PC-3 (cell line): ENCODE data around the gene DLL4. TPM values are rescaled to one million over a fixed set of nuclear protein-coding genes. Genes with fewer than 3 reads are reported as not detected.

Source experiments
- ATAC-seq: fragments of 200-7000 bp; cut with Tn5 transposase; 2 replicates; pipeline ENCODE4 v1.9.1; 2020; ENCODE audit warnings: mild to moderate bottlenecking, moderate library complexity
- BruUV-seq: library from RNA; stranded (reverse); fragments of 400-500 nt; replicated peaks from 2 replicates; lab custom pipeline; 2021; lab: Mats Ljungman, UMichigan
- CTCF ChIA-PET: fragments of 300-600 bp; sonication (Branson Sonifier 250); formaldehyde crosslinking; loops from one replicate; lab custom pipeline; 2022; ENCODE audit warnings: antibody characterized with exemption; lab: Charles Lee
- POLR2A ChIA-PET: fragments of 300-600 bp; sonication (Branson Sonifier 250); formaldehyde crosslinking; loops from one replicate; lab custom pipeline; 2022; ENCODE audit warnings: antibody characterized with exemption; ENCODE audit not compliant: unreplicated experiment; lab: Charles Lee
- DNase-seq: peaks from one replicate; pipeline ENCODE4 v3.0.0-alpha.2; 2015
- H2AFZ ChIP-seq: fragments of 300-600 bp; sonication (generic); 2 replicates; pipeline ENCODE4 v1.6.0; 2016; ENCODE audit warnings: antibody characterized with exemption, low read length
- H3F3A ChIP-seq: fragments of 300-600 bp; sonication (generic); one replicate; pipeline ENCODE4 v1.6.0; 2017; ENCODE audit warnings: antibody characterized with exemption, low read length, control low read depth, mild to moderate bottlenecking; ENCODE audit not compliant: unreplicated experiment
- H3K27ac ChIP-seq: fragments of 300-600 bp; sonication (generic); 2 replicates; pipeline ENCODE4 v1.5.1; 2016; ENCODE audit warnings: mild to moderate bottlenecking, low read length
- H3K27me3 ChIP-seq: fragments of 300-600 bp; sonication (generic); 2 replicates; pipeline ENCODE4 v1.6.1; 2016; ENCODE audit warnings: low read length, mixed read lengths
- H3K36me3 ChIP-seq: fragments of 300-600 bp; sonication (generic); 2 replicates; pipeline ENCODE4 v1.6.1; 2016; ENCODE audit warnings: low read depth, mixed run types, low read length, mixed read lengths
- H3K4me1 ChIP-seq: fragments of 300-600 bp; sonication (generic); 2 replicates; pipeline ENCODE4 v1.5.1; 2016; ENCODE audit warnings: low read length; ENCODE audit not compliant: insufficient read depth
- H3K4me2 ChIP-seq: fragments of 300-600 bp; sonication (generic); 2 replicates; pipeline ENCODE4 v1.6.0; 2016; ENCODE audit warnings: low read length
- H3K4me3 ChIP-seq: fragments of 300-600 bp; sonication (generic); 2 replicates; pipeline ENCODE4 v1.5.1; 2016; ENCODE audit warnings: mild to moderate bottlenecking, low read length, mixed read lengths
- H3K79me2 ChIP-seq: fragments of 300-600 bp; sonication (generic); 2 replicates; pipeline ENCODE4 v1.6.1; 2017; ENCODE audit warnings: low read length, mixed read lengths
- H3K9ac ChIP-seq: fragments of 300-600 bp; sonication (generic); 2 replicates; pipeline ENCODE4 v1.6.0; 2016; ENCODE audit warnings: mild to moderate bottlenecking, low read length
- H3K9me2 ChIP-seq: fragments of 300-600 bp; sonication (generic); replicated peaks from 2 replicates; pipeline ENCODE4 v1.6.1; 2016; ENCODE audit warnings: mixed run types, low read length, mixed read lengths
- H3K9me3 ChIP-seq: fragments of 300-600 bp; sonication (generic); 2 replicates; pipeline ENCODE4 v1.6.1; 2016; ENCODE audit warnings: low read length, mixed read lengths
- H4K20me1 ChIP-seq: fragments of 300-600 bp; sonication (generic); 2 replicates; pipeline ENCODE4 v1.6.1; 2016; ENCODE audit warnings: low read length, mixed read lengths
- EZH2 ChIP-seq: fragments of 300-600 bp; sonication (generic); IDR thresholded peaks from one replicate; pipeline ENCODE4 v1.6.1; 2017; ENCODE audit warnings: antibody characterized with exemption, mild to moderate bottlenecking, low read length; ENCODE audit not compliant: unreplicated experiment
- EZH2phosphoT487 ChIP-seq: fragments of 300-600 bp; sonication (generic); IDR thresholded peaks from 2 replicates; pipeline ENCODE4 v1.6.1; 2018; ENCODE audit warnings: mild to moderate bottlenecking, antibody characterized with exemption, low read length, borderline replicate concordance
- intact Hi-C: fragments of 100-400 bp; cut with micrococcal nuclease; formaldehyde crosslinking; loops from 2 replicates; pipeline ENCODE4 v1.9.0; 2023
- total RNA-seq: library from RNA; depleted of rRNA; stranded (reverse); fragments of >200 nt; gene quantifications from 2 replicates; pipeline ENCODE4 v1.2.3, GENCODE V29; 2014
- TF ChIP-seq, protein P1 (sequence below): fragments of 300-600 bp; sonication (generic); conservative IDR thresholded peaks from 2 replicates; pipeline ENCODE4 v1.5.1; 2017; ENCODE audit warnings: antibody characterized with exemption, low read depth, mild to moderate bottlenecking, low read length

DLL4 gene
- total RNA-seq, 1 experiment from 2014 or later: 2.2 TPM

DNA sequence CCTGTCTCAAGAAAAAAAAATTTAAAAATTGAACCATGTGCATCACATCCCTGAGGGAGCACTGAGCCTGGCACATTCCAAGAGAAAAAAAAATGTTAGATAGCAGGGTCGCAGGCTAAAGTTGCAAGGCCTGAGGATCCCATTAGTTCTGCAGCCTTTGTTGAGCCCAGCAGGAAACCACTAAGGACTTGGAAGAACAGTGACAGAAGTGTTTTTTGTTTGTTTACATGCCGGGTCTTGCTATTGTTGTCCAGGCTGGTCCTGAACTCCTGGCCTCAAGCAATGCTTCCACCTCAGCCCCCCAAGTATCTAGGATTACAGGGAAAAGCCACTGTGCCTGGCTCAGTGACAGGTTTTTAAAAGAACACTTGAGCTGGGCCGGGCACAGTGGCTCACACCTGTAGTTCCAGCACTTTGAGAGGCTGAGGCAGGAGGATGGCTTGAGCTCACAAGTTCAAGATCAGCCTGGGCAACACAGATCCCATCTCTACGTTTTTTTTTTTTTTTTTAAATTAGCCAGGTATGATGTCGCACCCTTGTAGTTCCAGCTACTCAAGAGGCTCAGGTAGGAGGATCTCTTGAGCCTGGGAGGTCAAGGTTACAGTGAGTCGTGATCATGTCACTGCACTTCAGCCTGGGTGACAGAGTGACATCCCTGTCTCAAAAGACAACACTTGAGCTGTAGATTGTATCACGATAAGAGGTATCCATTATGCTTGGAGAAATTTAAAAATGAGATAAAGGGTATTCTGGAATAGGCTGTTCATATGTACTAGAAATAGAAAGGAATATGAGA is 39.3 kb downstream of the DLL4 start:
- Histone ChIP-seq H3F3A (peaks cover 9% of the 10 kb centered on the region), H3K9me3 (no peaks in the 10 kb centered on the region), H3K4me1 (peaks cover 35% of the 10 kb centered on the region), H4K20me1 (no peaks in the 10 kb centered on the region), H3K79me2 (no peaks in the 10 kb centered on the region), H3K4me2 (no peak overlapping the region), H2AFZ (no peak overlapping the region), H3K9ac (no peak overlapping the region), H3K36me3 (no peaks in the 10 kb centered on the region), H3K9me2 (no peaks in the 10 kb centered on the region), H3K27me3 (no peaks in the 10 kb centered on the region), H3K27ac (no peak overlapping the region), H3K4me3 (no peak overlapping the region)
- CTCF ChIA-PET: interaction anchor here (0.6 kb wide), 1 partner anchor 38 kb away, joined by 6 read pairs; no protein-coding TSS in a partner anchor
- BruUV-seq: no TSS peak
- DNase-seq: peak; percentile 56
- intact Hi-C loops: no loop called here
- POLR2A ChIA-PET: no interaction called here
- ATAC-seq: no peak
- TF ChIP-seq, protein P1, sequence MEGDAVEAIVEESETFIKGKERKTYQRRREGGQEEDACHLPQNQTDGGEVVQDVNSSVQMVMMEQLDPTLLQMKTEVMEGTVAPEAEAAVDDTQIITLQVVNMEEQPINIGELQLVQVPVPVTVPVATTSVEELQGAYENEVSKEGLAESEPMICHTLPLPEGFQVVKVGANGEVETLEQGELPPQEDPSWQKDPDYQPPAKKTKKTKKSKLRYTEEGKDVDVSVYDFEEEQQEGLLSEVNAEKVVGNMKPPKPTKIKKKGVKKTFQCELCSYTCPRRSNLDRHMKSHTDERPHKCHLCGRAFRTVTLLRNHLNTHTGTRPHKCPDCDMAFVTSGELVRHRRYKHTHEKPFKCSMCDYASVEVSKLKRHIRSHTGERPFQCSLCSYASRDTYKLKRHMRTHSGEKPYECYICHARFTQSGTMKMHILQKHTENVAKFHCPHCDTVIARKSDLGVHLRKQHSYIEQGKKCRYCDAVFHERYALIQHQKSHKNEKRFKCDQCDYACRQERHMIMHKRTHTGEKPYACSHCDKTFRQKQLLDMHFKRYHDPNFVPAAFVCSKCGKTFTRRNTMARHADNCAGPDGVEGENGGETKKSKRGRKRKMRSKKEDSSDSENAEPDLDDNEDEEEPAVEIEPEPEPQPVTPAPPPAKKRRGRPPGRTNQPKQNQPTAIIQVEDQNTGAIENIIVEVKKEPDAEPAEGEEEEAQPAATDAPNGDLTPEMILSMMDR: no peak
- TF ChIP-seq EZH2phosphoT487 (no peak), EZH2 (no peak)

DNA sequence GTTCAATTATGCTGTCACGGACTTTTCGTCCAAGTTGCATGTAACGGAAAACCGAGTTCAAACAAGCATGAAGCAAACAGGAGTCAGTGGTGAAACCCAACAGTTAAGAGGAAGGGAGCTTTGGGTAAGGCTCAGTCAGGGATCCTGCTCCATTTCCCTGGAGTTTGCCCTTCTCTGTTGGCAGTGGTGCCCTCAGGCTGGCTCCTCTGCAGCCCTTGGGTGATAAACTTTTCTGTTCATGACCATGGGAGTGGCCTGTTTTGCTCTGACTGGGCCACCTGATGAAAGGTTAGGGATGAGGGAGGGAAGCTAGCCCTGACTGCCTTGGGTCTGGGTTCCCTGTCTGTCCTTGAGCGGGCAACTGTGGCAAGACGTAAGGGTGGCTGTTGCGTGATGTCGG is 40.2 kb downstream of the DLL4 start:
- Histone ChIP-seq H3K27ac (no peak overlapping the region), H4K20me1 (no peaks in the 10 kb centered on the region), H3K4me2 (no peak overlapping the region), H3K9ac (no peak overlapping the region), H2AFZ (no peak overlapping the region), H3K9me3 (no peaks in the 10 kb centered on the region), H3F3A (peaks cover 9% of the 10 kb centered on the region), H3K9me2 (no peaks in the 10 kb centered on the region), H3K79me2 (no peaks in the 10 kb centered on the region), H3K4me3 (no peak overlapping the region), H3K27me3 (no peaks in the 10 kb centered on the region), H3K4me1 (peaks cover 38% of the 10 kb centered on the region), H3K36me3 (no peaks in the 10 kb centered on the region; the same call in 1 of the 2 replicates)
- BruUV-seq: no TSS peak
- DNase-seq: no peak
- ATAC-seq: no peak
- POLR2A ChIA-PET: no interaction called here
- TF ChIP-seq EZH2phosphoT487 (no peak), EZH2 (no peak)
- intact Hi-C loops: no loop called here
- CTCF ChIA-PET: no interaction called here

DNA sequence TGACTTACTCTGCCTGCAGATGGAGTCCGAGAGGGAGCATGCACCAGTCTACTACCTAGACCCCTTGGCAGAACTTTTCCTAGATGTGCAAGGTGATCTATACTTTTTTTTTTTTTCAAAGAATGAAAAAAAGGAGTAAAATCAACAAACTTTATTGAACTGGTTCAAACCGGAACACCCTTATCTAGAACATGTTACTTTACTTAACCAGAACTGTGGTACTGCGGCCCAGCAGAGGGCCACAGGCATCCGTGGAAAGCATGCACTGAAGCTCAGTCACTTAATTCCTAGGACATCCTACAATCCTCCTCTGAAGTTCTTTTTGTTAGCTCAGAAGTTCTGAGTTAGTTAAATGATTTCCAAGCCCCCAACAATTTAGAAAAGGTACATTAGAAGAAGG is 45.7 kb downstream of the DLL4 start:
- no peak overlapping the region for H2AFZ ChIP-seq
- CTCF ChIA-PET: interaction anchor here (0.6 to 0.7 kb wide), 2 partner anchors 44 to 230 kb away, joined by 4 to 5 read pairs; no protein-coding TSS in a partner anchor
- H3K27ac ChIP-seq: no peak overlapping the region
- H3K4me1 ChIP-seq: peaks cover 25% of the 10 kb centered on the region
- no peaks in the 10 kb centered on the region for H3K27me3 ChIP-seq
- DNase-seq (no peak), ATAC-seq (no peak)
- peaks cover 9% of the 10 kb centered on the region for H3F3A ChIP-seq
- no peaks in the 10 kb centered on the region for H3K9me3 ChIP-seq
- no peaks in the 10 kb centered on the region for H3K9me2 ChIP-seq
- H3K36me3 ChIP-seq: peaks cover 33% of the 10 kb centered on the region; the same call in 1 of the 2 replicates
- H3K4me3 ChIP-seq: no peak overlapping the region
- no peaks in the 10 kb centered on the region for H3K79me2 ChIP-seq
- TF ChIP-seq, protein P1: no peak
- TF ChIP-seq EZH2 (no peak), EZH2phosphoT487 (no peak)
- intact Hi-C loops: no loop called here
- BruUV-seq: no TSS peak
- POLR2A ChIA-PET: no interaction called here
- no peak overlapping the region for H3K4me2 ChIP-seq
- no peaks in the 10 kb centered on the region for H4K20me1 ChIP-seq
- H3K9ac ChIP-seq: no peak overlapping the region
